ENCODE data around the gene NELL2. TPM values are rescaled to one million over a fixed set of nuclear protein-coding genes. Genes with fewer than 3 reads are reported as not detected.

NELL2 gene
- polyA plus RNA-seq, 3 donors = 0.09 to 0.98 (median 0.39) TPM

GRCh38 chr12:44628180-44628579, 247.9 kb downstream of the NELL2 start:
- H3K27ac Mint-ChIP-seq = no peak overlapping the region
- 89% methylated on average over 1 of the region's 1 CpG for WGBS (ENCODE audit: insufficient coverage)
- peaks cover 0 to 3% (median 0%) of the 10 kb centered on the region in 7 donors for H3K9me3 Mint-ChIP-seq
- Histone ChIP-seq H3K79me2 (ENCODE audit: insufficient read depth, low read length) (no peaks in the 10 kb centered on the region), H3K36me3 (replicated peaks in 1 of 2; ENCODE audit: control insufficient read depth in 1 of 2, insufficient read depth in 2 of 2, low read length in 2 of 2) (no peaks in the 10 kb centered on the region), H3K27me3 (ENCODE audit: control insufficient read depth in 2 of 2, insufficient read depth in 2 of 2, low read length in 2 of 2) (no peaks in the 10 kb centered on the region), H4K20me1 (ENCODE audit: insufficient read depth, low read length) (no peaks in the 10 kb centered on the region), H3K9me3 (replicated peaks in 1 of 2; ENCODE audit: control insufficient read depth in 1 of 2, insufficient read depth in 1 of 2, low read length in 2 of 2) (no peaks in the 10 kb centered on the region), H3K4me2 (replicated peaks; ENCODE audit: extremely low read depth, low read length, poor library complexity, severe bottlenecking) (no peak overlapping the region), H3K4me3 (replicated peaks in 1 of 3; ENCODE audit: low read depth in 2 of 3, low read length in 3 of 3) (no peak overlapping the region), H2AFZ (ENCODE audit: insufficient read depth, low read depth, low read length, poor library complexity, severe bottlenecking) (no peak overlapping the region), H3K4me1 (ENCODE audit: control insufficient read depth in 1 of 2, insufficient read depth in 2 of 2, low read length in 2 of 2) (no peaks in the 10 kb centered on the region), H3K9ac (ENCODE audit: insufficient read depth, low read length, poor library complexity, severe bottlenecking) (no peak overlapping the region), H3K27ac (ENCODE audit: low read depth in 1 of 2, low read length in 2 of 2) (no peak overlapping the region)
- no peak for TF ChIP-seq CTCF (IDR thresholded peaks at IDR 0.05)
- DNase-seq = no peak
- no peaks in the 10 kb centered on the region for H3K27me3 Mint-ChIP-seq (ENCODE audit: low read depth in 3 of 3)
- no peaks in the 10 kb centered on the region for H3K36me3 Mint-ChIP-seq
- intact Hi-C loops (cut with micrococcal nuclease) = no loop called here
- no peaks in the 10 kb centered on the region for H3K4me1 Mint-ChIP-seq
- H3K4me3 Mint-ChIP-seq = no peak overlapping the region

- Mint-ChIP-seq H3K27me3 (ENCODE audit: low read depth in 3 of 3) (no peaks in the 10 kb centered on the region), H3K4me1 (no peaks in the 10 kb centered on the region), H3K9me3 (peaks cover 0 to 3% (median 0%) of the 10 kb centered on the region in 7 donors), H3K4me3 (no peak overlapping the region), H3K36me3 (no peaks in the 10 kb centered on the region), H3K27ac (no peak overlapping the region)
- H3K4me2 ChIP-seq (replicated peaks; ENCODE audit: extremely low read depth, low read length, poor library complexity, severe bottlenecking) = no peak overlapping the region
- H3K79me2 ChIP-seq (ENCODE audit: insufficient read depth, low read length) = no peaks in the 10 kb centered on the region
- H3K4me1 ChIP-seq (ENCODE audit: control insufficient read depth in 1 of 2, insufficient read depth in 2 of 2, low read length in 2 of 2) = no peaks in the 10 kb centered on the region
- TF ChIP-seq CTCF (IDR thresholded peaks at IDR 0.05) = no peak
- no CpG with 5 or more reads among the region's 5 CpGs for WGBS (ENCODE audit: insufficient coverage)
- no peak overlapping the region for H3K27ac ChIP-seq (ENCODE audit: low read depth in 1 of 2, low read length in 2 of 2)
- H3K9me3 ChIP-seq (replicated peaks in 1 of 2; ENCODE audit: control insufficient read depth in 1 of 2, insufficient read depth in 1 of 2, low read length in 2 of 2) = no peaks in the 10 kb centered on the region
- no peak overlapping the region for H3K9ac ChIP-seq (ENCODE audit: insufficient read depth, low read length, poor library complexity, severe bottlenecking)
- intact Hi-C loops (cut with micrococcal nuclease) = no loop called here
- no peaks in the 10 kb centered on the region for H3K36me3 ChIP-seq (replicated peaks in 1 of 2; ENCODE audit: control insufficient read depth in 1 of 2, insufficient read depth in 2 of 2, low read length in 2 of 2)
- no peak overlapping the region for H2AFZ ChIP-seq (ENCODE audit: insufficient read depth, low read depth, low read length, poor library complexity, severe bottlenecking)
- no peaks in the 10 kb centered on the region for H3K27me3 ChIP-seq (ENCODE audit: control insufficient read depth in 2 of 2, insufficient read depth in 2 of 2, low read length in 2 of 2)
- H4K20me1 ChIP-seq (ENCODE audit: insufficient read depth, low read length) = no peaks in the 10 kb centered on the region
- no peak overlapping the region for H3K4me3 ChIP-seq (replicated peaks in 1 of 3; ENCODE audit: low read depth in 2 of 3, low read length in 3 of 3)
- DNase-seq = no peak
Measured at GRCh38 chr12:44627387-44628166, 248.5 kb downstream of the NELL2 start.

Data from CD14-positive monocyte (primary cell).